Activated CD8-positive, alpha-beta T cell treated with anti-CD3 and anti-CD28 coated beads for 36 hours (primary cell): ENCODE measurements around the gene EIF1AX. TPM values are rescaled to one million over a fixed set of nuclear protein-coding genes. Genes with fewer than 3 reads are reported as not detected.
"Not testable (repeated sequence)": the region's sequence is repeated elsewhere in the genome, so short reads cannot be mapped to it uniquely, and the experiment has no call there.

Experiments used
- ATAC-seq: fragments of 200-7000 bp; cut with Tn5 transposase; one replicate; pipeline ENCODE4 v1.10.0; 2021; ENCODE audit warnings: mild to moderate bottlenecking, moderate library complexity
- CTCF ChIA-PET: fragments of 350-600 bp; sonication (Branson Sonifier 250); formaldehyde crosslinking; loops from one replicate; lab custom pipeline; 2021; ENCODE audit warnings: antibody characterized with exemption; lab: Charles Lee
- POLR2A ChIA-PET: fragments of 350-600 bp; sonication (Branson Sonifier 250); formaldehyde crosslinking; loops from one replicate; lab custom pipeline; 2021; ENCODE audit warnings: antibody characterized with exemption; lab: Charles Lee
- DNase-seq: peaks from one replicate; pipeline ENCODE4 v3.0.0-alpha.2; 2020
- H3K27ac Mint-ChIP-seq: one replicate; pipeline ENCODE4 v1.8.0; 2021; ENCODE audit warnings: mild to moderate bottlenecking, mixed read lengths
- H3K27me3 Mint-ChIP-seq: one replicate; pipeline ENCODE4 v1.8.0; 2021; ENCODE audit warnings: mixed read lengths
- H3K36me3 Mint-ChIP-seq: one replicate; pipeline ENCODE4 v1.8.0; 2021; ENCODE audit warnings: low read depth, mixed read lengths
- H3K4me1 Mint-ChIP-seq: one replicate; pipeline ENCODE4 v1.8.0; 2021; ENCODE audit warnings: low read depth, mixed read lengths
- H3K4me3 Mint-ChIP-seq: one replicate; pipeline ENCODE4 v1.8.0; 2021; ENCODE audit warnings: mild to moderate bottlenecking, moderate library complexity, mixed read lengths
- H3K9me3 Mint-ChIP-seq: one replicate; pipeline ENCODE4 v1.8.0; 2021; ENCODE audit warnings: mixed read lengths
- CTCF ChIP-seq: fragments of 200-600 bp; IDR thresholded peaks from one replicate; pipeline ENCODE4 v1.8.0; 2022; ENCODE audit warnings: antibody characterized with exemption, mild to moderate bottlenecking
- intact Hi-C: fragments of 100-400 bp; cut with micrococcal nuclease; formaldehyde crosslinking; loops from one replicate; pipeline ENCODE4 v1.10.0; 2022
- total RNA-seq, 2 experiments: library from RNA; stranded (reverse); gene quantifications; one replicate each; pipeline ENCODE4 v1.2.3, GENCODE V29; 2021

The EIF1AX gene
- total RNA-seq, 2 experiments from 2014 or later = 138 to 147 TPM

DNA sequence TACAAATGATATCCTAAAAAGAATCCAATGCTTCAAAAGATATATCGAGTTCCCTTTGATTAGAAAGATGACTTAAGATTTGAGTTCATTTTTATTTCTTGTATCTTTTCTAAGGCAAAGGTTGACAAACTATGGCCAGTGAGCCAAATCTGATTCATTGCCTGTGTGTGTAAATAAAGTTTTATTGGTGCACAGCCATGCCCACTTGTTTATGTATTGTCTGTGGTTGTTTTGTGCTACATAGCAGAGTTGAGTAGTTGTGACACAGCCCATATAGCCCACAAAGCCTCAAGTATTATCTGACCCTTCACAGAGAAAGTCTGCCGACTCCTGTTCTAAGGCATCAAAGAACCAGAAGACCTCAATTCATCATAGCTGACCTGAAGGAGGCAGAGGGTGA lies 32.2 kb upstream of the EIF1AX start:
- no peak overlapping the region for H3K4me3 Mint-ChIP-seq
- no peaks in the 10 kb centered on the region for H3K9me3 Mint-ChIP-seq
- no peak overlapping the region for H3K27ac Mint-ChIP-seq
- no peak for TF ChIP-seq CTCF
- ChIA-PET POLR2A (no interaction called here), CTCF (no interaction called here)
- intact Hi-C loops = no loop called here
- no peaks in the 10 kb centered on the region for H3K27me3 Mint-ChIP-seq
- H3K36me3 Mint-ChIP-seq = peaks cover 6% of the 10 kb centered on the region
- no peak for DNase-seq
- H3K4me1 Mint-ChIP-seq = no peaks in the 10 kb centered on the region
- no peak for ATAC-seq

DNA sequence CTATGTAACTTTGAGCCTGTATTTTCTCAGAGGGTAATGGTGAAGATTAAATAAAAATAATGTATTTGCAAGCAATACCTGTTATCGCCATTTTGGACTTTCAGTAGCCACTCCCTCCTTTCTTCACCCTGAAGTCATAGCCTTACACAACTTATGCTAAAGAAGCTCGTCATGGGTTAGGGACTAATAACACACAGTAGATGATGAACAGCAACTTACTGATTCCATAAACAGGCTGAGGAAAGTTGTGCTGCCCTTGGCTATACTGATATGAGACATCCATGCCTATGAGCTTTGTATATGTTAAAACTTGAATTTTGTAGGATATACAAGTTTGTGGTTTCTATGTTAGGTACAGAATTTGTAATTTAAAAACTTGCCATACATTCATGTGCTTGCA lies 31.7 kb upstream of the EIF1AX start:
- H3K9me3 Mint-ChIP-seq = no peaks in the 10 kb centered on the region
- ChIA-PET CTCF (no interaction called here), POLR2A (no interaction called here)
- no peak overlapping the region for H3K4me3 Mint-ChIP-seq
- H3K27ac Mint-ChIP-seq = no peak overlapping the region
- ATAC-seq (no peak), DNase-seq (no peak)
- peaks cover 5% of the 10 kb centered on the region for H3K36me3 Mint-ChIP-seq
- no peaks in the 10 kb centered on the region for H3K4me1 Mint-ChIP-seq
- no peak for TF ChIP-seq CTCF
- intact Hi-C loops = no loop called here
- no peaks in the 10 kb centered on the region for H3K27me3 Mint-ChIP-seq

GRCh38 chrX:20171887-20172286 lies 30.2 kb upstream of the EIF1AX start:
- intact Hi-C loops = no loop called here
- POLR2A ChIA-PET = no interaction called here
- TF ChIP-seq CTCF = no peak
- no peaks in the 10 kb centered on the region for H3K9me3 Mint-ChIP-seq
- DNase-seq = no peak
- H3K4me3 Mint-ChIP-seq = no peak overlapping the region
- peaks cover 9% of the 10 kb centered on the region for H3K36me3 Mint-ChIP-seq
- no peak for ATAC-seq
- CTCF ChIA-PET = no interaction called here
- no peaks in the 10 kb centered on the region for H3K27me3 Mint-ChIP-seq
- H3K4me1 Mint-ChIP-seq = no peaks in the 10 kb centered on the region
- H3K27ac Mint-ChIP-seq = no peak overlapping the region

DNA sequence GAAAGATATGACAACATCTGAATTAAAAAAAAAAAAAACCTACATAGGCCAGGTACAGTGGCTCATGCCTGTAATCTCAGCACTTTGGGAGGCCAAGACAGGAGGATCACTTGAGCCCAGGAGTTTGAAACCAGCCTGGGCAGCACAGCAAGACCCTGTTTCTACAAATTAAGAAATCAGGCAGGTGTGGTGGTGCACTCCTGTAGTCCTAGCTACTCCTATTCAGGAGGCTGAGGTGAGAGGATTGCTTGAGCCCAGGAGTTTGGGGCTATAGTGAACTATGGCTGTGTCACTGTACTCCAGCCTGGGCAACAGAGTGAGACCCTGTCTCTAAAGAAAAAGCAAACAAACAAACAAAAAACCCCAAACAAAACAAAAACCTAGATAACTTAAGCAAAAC lies 20.9 kb upstream of the EIF1AX start:
- CTCF ChIA-PET, H3K27me3 Mint-ChIP-seq, H3K4me1 Mint-ChIP-seq, intact Hi-C loops, DNase-seq, H3K9me3 Mint-ChIP-seq, H3K27ac Mint-ChIP-seq, POLR2A ChIA-PET, H3K4me3 Mint-ChIP-seq, ATAC-seq: not testable (repeated sequence)
- H3K36me3 Mint-ChIP-seq = peaks cover 24% of the 10 kb centered on the region

- H3K36me3 Mint-ChIP-seq = peaks cover 27% of the 10 kb centered on the region
- H3K4me3 Mint-ChIP-seq = no peak overlapping the region
- H3K4me1 Mint-ChIP-seq = no peaks in the 10 kb centered on the region
- no peaks in the 10 kb centered on the region for H3K9me3 Mint-ChIP-seq
- no peaks in the 10 kb centered on the region for H3K27me3 Mint-ChIP-seq
- intact Hi-C loops = no loop called here
- no peak for TF ChIP-seq CTCF
- POLR2A ChIA-PET = no interaction called here
- H3K27ac Mint-ChIP-seq = no peak overlapping the region
- no peak for ATAC-seq
- CTCF ChIA-PET = interaction anchor here (0.9 kb wide), 1 partner anchor 64 kb away, joined by 3 read pairs; no protein-coding TSS in a partner anchor
- no peak for DNase-seq
Measured at GRCh38 chrX:20159797-20160385, 18.3 kb upstream of the EIF1AX start.

DNA sequence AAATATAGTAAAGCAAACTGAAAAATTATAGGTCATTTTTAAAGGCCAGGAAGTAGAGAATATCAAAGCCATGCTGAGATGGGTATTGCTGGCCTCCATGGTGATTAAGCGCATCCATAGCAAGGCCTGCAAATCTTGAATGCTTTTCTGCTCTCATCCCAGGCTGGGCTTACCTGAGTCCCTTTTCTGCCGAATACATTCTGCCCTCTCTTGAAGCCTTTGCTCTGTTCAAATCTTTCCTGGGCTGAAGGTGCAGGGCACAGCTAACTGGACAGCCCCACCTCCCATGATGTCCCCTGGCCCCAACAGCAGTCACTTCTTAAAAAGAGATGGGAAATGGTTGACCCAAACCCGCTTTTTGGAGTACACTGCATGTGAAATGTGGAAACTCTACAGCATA lies 10.1 kb upstream of the EIF1AX start:
- Mint-ChIP-seq H3K27ac (no peak overlapping the region), H3K27me3 (no peaks in the 10 kb centered on the region), H3K4me1 (no peaks in the 10 kb centered on the region), H3K36me3 (peaks cover 31% of the 10 kb centered on the region), H3K4me3 (no peak overlapping the region), H3K9me3 (no peaks in the 10 kb centered on the region)
- ATAC-seq (no peak), DNase-seq (no peak)
- intact Hi-C loops = no loop called here
- CTCF ChIA-PET = no interaction called here
- TF ChIP-seq CTCF = no peak
- POLR2A ChIA-PET = no interaction called here
